Measurements from ENCODE around the gene GFOD1.
A peak's percentile ranks its signal among the peaks of the same experiment; 100 is the strongest.

GFOD1 gene, protein sequence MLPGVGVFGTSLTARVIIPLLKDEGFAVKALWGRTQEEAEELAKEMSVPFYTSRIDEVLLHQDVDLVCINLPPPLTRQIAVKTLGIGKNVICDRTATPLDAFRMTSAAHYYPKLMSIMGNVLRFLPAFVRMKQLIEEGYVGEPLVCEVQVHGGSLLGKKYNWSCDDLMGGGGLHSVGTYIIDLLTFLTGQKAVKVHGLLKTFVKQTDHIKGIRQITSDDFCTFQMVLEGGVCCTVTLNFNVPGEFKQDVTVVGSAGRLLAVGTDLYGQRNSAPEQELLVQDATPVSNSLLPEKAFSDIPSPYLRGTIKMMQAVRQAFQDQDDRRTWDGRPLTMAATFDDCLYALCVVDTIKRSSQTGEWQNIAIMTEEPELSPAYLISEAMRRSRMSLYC

DNA sequence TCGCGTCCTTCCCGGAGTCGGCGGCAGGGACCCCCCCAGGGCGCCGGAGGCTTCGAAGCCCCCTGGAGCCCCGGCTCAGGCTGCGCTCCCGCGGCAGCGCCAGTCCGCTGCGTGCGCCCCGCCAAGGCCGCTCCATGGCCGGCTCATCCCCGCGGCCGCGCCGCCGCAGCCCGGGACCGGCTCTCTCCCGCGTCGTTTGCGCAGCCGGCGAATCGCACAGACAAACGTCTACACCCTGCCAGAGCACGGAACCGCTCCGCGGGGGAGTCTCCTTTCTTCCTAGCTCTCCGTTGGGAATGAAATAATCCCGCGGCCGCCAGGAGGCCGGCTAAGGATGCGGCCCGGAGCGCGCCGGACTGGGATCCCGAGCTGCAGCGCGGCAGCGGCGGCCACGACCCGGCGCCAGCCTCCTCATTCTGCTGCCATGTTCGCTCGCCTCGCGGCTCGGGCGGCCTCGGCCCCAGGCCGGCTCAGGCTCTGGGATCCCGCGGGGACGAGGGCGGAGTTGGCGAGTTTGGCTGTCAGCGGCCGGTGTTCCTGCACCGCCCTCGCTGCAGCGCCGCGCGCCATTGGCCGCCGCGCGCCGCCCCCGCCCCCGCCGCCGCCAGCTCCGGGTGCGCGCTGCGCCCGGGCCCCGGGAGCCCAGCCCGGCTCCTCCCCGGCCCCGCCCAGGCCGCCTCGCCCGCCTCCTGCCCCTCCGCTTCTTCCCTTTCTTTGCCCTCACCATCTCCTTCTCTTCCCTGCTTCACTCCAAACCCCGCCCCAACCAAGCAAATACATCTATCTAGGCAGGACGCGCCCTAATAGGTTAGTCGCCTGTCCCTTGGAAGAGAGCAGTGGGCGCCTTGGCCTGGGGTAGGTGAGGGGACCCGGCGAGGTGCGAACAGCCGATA lies at the start of gene GFOD1:
Gene GFOD1, minus strand, starts transcription at position 479 of the 893 bp plus-strand sequence. CDS start 710 bp downstream, outside the sequence.
- DNase-seq: peak; percentile 89

DNA sequence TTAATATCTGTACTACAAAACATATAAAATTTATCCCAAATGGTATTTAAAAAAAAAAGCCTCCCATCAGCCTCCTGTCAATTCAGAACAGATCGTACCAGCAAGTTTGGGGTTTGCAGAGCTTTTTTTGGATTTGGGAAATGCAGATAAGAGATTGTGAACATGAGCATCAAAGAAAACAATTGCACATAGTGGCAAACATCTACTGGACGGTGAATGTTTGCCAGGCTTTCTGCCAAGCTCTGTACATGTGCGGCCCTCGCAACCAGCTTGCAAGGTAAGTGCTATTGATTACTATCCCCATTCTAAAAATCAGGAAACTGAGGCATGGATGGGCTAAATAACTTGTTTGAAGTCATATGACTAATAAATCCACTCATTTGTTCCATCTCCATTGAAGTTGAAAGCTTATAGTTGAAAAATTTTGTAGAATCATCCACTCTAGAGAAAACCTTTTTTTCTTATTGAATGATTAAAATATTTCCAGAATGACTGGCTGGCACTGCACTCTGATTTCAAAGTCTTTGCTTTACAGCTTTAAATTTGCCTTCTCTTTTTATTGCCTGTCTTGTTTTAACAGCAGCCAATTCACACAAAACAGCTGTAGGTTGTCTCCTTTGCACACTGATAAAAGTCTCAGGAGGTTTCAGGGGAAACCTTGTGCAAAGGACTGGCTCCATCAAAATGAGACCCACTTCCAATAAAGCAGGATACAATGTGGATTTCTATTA lies 49.6 kb upstream of the GFOD1 start:
- DNase-seq: no peak

DNA sequence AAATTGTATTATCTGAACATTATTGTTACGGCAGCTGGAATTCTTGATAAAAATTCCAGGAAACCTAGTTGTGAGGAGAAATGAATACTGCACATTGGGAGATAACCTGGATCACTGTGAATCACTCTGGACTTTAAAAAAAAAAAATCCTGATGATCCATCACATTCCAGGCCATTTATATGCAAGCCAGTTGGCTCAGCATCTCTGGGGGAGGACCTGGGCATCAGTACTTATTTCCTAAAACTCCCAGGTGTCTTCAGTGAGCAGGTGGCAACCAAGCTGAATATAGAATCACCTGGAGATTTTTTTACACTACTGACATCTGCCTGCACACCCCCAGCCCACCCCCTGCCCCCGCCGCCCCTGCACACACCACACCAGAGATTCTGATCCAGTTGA lies 47.9 kb upstream of the GFOD1 start:
- no peak for DNase-seq

DNA sequence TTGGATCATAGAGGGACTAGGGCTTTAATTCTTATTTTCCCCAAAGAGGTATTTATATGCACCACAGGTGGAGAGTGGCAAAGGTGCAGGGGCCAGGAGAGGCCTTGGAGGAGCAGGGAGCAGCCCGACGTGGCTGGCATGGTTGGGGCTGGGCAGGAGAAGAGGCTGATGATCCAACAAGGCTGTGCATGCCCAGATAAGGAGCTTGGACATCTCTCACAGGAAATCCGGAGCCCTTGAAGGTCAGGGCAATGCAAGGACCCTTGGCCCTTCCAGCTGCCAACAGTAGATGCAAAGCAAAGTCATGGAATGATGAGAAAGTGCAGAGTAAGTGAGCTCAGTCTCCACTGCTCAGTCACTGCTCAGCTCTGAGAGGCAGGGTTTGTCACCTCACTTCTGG lies 47.1 kb upstream of the GFOD1 start:
- DNase-seq: no peak

DNA sequence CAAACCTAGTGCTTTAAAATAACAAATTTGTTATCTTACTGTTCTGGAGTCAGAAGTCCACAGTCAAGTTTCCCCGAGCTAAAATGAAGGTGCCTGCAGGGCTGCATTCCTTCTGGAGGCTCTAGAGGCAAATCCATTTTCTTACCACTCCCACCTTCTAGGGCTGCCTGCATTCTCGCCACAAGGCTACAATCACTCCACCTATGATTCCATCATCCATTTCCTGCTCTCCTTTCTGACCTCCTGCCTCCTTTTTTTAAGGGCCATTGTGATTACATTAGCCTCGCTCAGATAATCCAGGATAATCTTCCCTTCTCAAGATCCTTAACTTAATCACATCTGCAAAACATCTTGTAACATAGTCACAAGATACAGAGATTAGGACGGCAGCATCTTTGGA lies 44.6 kb upstream of the GFOD1 start:
- no peak for DNase-seq

DNA sequence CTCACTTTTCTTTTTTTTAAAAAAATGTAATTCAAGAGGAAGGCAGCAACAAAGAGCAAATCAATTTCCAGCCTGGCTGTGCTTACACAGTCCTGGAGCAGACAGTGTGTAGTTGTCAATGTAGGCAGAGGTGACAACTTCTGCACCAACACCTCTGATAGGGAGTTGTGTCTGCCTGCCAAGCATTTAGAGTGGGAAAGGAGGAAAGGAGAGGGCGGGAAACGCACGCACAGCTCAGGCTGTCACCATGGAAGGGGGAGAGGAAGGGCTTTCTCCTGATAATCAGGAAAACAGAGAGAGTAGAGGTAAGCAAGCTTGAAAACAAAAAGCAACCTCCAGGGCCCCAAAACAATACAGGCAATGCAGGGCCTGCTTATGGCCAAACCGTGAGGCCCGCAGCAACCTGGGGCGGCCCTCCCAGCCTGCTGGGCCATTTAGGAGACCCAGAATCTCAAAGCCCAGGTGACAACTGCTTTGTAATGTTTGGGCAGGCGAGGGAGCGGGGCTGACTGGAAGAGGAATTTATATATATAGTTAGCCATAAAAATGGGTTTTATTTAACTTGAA lies 41.5 kb upstream of the GFOD1 start:
- no peak for DNase-seq

DNA sequence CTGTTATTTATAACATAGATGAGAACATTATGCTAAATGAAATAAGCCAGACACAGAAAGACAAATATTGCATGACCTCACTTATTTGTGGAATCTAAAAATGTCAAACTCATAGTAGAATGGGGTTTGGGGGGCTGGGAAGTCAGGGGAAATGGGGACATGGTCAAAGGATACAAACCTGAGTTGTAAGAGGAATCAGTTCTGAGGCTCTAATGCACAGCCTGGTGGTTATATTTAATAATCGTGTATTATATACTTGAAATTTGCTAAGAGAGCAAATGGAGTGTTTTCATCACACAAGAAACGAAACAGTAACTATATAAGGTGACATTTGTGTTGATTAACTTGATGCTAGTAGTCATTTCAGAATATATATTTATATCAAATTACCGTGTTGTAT lies 40.8 kb upstream of the GFOD1 start:
- no peak for DNase-seq

DNA sequence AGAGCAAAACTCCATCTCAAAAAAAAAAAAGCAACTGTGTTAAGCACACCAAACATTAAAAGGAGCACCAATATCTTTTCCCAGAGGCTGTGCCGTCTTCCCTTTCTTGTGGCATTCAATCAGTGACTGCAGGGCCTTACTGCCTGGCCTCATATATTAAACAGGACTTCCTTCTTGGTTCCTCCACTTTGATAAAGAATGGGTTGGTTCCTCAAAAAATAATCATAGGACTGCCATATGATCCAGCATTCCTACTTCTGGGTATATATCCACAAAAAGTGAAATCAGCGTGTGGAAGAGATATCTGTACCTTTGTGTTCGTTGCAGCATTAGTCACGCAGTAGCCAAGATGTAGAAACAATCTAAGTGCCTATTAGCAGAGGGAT lies 40.3 kb upstream of the GFOD1 start:
- DNase-seq: no peak

DNA sequence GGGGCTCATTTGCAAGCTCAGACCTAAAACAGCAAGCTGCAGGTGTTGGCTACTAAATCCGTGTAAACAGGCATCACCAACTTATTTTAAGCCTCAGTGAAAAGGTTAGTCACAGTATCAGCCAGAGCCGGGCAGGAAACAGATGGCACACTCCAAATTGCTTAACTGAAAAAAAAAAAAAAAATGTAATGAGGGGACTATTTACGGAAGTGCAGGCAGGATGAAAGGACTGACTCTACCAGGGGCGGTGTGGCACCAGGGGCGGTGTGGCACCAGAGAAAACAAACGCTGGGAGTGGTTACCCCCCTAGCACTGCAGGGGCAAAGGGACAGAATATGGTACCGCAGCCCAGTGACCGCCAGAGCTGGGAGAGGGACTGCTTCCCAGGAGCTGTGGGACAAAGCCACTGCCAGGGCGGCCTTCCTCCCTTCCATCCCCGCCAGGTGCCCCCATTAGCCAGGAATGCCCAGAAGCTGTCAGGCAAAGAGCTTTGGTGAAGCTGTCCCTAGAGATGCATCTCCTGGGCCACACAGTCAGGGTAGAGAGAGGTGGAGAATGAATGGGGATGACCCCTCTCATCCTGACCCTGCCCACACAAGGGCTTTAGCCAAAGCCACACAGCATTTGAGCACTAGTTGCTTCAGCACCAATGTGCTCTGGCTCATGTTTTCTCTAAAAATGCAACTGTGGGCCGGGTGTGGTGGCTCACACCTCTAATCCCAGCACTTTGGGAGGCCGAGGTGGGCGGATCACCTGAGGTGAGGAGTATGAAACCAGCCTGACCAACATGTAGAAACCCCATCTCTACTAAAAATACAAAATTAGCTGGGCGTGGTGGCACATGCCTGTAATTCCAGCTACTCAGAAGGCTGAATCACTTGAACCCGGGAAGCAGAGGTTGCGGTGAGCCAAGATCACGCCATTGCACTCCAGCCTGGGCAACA lies 39.6 kb upstream of the GFOD1 start:
- no peak for DNase-seq

DNA sequence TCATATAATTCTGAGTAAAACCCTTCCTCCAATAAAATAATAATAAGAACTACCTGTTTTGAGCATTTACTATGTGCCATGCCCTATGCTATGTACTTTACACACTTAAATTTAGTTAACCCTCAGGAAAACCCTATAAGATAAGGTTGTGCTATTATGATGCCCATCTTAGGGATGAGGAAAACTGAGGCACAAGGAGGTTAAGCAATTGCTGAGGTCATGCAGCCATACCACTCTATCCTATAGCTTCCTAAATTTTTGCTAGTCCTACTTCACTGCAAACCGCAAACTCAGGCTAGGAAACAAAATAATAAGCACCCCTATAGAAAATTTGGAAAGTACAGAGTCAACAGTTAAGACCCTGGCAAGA lies 38.9 kb upstream of the GFOD1 start:
- DNase-seq: no peak

DNA sequence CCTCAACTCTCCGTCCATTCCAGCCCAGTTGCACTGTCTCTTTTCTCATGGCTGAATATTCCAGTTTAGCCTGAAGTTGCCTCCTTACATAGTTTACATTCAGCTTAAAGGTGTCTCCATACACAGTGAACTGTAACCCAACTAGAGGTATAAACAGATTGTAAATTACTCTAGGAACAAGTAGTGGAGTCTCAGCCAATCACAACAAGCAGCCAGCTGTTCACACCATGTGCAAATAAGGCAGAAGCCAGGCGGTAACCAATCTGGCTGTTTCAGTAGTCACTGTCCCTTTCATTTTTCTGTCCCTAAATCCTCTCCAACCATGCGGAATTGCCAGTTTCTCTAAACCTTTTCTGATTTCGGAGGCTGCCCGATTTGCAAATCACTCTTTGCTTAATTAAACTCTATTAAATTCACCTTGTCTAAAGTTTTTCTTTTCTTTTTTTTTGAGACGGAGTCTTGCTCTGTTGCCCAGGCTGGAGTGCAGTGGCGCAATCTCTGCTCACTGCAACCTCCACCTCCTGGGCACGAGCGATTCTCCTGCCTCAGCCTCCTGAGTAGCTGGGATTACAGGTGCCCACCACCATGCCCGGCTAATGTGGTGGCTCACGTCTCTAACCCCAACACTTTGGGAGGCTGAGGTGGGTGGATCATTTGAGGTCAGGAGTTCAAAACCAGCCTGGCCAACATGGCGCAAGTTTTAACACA lies 37.6 kb upstream of the GFOD1 start:
- DNase-seq: no peak

DNA sequence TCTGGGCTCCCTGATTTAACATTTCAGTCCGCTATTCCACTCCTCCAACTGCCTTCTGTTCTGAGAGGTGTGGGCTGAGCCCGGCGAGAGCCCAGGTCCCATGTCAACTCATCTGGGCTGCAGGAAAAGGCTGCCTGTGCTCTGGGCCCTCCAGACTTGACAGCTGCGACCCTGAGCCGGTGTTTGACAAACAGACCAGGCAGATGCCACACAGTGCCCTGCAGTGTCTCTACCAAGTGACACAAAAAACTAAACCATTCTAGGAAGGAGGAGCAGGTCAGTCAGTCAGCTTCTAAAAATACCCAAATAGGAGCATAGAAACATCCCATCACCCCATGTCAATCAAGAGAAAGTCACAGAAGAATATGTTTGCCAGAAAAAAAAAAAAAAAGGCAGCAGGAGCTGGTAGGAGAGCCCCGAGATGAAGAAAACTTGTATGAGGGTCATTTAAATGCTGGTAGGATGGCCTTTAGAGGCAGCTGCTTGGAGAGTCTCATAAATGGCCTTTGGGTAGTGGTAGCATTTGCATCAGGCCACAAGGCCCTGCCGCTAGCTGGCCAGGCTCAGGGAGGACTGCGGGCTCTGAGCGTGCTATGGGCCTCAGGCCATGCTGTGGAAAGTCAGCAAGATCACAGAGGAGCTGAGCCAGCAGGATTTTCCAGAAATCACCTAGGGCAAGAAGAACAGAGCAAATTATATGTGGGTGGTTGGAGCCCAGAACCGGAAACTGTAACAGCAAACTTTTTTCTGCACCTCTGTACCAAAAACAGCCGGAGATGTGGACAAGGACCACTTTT lies 36.6 kb upstream of the GFOD1 start:
- no peak for DNase-seq

DNA sequence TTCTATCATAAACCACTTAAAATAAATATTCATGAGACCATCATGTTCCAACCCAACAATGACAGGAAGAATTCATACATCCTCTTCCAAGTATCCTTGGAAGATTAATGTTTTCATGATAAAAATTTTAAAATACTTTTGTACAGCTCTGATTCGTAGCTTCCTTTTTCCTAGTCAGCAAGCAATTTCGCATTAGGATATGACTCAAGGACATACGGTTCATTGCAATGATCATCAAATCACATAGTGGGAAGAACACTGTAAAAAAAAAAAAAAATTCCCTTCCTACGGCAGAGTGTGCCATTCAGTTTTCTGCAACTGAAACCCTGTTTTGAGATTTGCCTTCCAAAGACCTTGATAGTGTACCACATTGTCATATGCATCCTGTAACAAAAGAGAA lies 35.3 kb upstream of the GFOD1 start:
- no peak for DNase-seq

DNA sequence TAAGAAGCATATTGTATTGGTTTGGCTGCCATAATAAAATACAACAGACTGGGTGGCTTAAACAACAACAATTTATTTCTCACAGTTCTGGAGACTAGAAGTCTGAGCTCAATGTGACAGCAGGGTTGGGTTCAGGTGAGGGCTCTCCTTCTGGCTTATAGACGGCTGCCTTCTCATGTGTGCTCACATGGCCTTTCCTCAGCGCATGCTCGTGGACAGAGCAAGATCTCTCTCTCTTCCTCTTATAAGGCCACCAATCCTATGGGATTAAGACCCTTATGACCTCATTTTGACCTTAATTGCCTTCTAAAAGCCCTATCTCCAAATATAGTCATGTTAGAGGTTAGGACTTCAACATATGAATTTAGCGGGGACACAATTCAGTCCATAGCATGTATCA lies 32.4 kb upstream of the GFOD1 start:
- no peak for DNase-seq

DNA sequence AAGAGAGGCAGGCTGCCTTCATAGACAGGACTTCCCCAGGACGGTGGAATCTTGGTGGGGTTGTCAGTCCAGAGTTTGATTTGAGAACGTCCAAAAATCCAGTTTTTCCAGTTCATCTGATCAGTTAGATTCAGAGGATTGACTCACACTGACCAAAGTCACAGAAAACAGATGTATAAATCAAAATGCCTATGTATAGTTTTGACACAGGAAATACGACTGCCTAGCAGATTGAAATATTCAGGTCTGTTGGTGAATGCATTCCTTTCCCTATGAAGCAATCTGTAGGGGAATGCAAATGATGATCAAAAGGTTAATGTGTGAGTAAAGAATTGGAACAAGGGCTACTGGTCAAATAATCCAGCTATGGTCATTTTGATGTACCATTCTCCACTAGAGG lies 29.7 kb upstream of the GFOD1 start:
- no peak for DNase-seq

DNA sequence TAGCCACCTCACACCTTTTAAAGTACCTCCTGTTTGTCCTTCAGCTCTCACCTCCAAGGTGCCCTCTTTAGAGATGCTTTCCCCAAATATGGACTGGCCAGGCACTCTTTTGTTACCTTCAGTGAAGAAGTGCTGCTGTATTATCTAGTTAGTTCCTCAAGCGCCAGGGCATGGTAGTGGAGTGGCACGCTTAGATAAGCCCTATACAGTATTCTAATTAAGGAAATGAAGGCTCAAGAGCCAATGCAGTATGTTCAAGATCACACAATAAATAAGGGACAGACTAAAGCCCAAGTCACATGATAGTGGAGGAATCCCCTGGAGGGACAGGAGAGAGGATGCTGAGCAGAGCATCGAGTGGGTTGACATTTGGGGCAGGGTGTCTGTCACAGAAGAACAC lies 28.5 kb upstream of the GFOD1 start:
- DNase-seq: no peak

DNA sequence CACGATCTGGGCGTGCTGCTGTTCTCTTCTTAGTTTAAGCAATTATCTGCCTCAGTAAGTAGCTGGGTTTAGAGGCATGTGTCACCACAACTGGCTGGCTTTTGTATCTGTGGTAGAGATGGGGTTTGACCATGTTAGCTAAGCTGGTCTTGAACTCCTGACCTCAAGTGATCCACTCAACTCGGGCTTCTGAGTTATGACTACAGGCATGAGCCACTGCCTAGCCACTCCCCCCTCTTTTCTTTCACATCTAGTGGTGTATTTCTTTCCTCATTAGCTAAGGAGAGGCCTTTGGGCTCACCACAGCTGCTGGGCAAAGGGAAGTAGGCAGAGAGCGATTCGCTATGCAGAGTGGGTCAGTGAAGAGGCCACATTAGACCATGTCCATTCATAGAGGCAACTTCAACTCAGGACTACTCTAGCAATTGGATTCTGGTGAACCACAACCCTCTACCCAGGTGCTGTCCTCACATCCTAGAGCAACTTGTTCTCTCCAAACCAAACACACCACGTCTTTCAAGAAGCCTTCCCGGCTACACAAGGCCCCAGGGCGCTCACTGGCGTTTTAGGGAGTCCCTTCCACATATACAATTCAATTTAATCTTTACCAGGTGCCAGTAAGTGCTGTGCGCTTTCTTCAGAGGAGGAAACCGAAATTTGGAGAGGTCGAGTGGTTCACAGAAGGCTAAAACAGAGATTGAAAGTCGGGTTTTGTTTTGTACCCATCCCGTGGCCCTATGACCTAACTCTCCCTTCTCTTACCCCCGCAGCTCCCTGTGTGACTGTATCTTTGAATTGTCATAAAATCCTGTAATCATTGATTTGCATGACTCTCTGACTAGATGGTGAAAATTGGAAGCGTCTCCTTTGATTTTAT lies 26.5 kb upstream of the GFOD1 start:
- DNase-seq: no peak

DNA sequence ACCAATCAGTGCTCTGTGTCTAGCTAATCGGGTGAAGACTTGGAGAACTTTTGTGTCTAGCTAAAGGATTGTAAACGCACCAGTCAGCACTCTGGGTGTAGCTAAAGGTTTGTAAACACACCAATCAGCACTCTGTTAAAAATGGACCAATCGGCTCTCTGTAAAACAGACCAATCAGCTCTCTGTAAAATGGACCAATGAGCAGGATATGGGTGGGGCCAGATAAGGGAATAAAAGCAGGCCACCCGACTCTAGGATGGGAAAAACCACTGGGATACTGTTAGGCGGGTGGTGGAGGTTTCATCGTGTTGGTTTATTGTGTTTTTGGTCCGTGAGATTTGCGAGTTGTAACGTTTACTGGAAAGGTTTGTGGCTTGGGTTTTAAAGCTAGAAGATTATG lies 25.5 kb upstream of the GFOD1 start:
- DNase-seq: no peak

DNA sequence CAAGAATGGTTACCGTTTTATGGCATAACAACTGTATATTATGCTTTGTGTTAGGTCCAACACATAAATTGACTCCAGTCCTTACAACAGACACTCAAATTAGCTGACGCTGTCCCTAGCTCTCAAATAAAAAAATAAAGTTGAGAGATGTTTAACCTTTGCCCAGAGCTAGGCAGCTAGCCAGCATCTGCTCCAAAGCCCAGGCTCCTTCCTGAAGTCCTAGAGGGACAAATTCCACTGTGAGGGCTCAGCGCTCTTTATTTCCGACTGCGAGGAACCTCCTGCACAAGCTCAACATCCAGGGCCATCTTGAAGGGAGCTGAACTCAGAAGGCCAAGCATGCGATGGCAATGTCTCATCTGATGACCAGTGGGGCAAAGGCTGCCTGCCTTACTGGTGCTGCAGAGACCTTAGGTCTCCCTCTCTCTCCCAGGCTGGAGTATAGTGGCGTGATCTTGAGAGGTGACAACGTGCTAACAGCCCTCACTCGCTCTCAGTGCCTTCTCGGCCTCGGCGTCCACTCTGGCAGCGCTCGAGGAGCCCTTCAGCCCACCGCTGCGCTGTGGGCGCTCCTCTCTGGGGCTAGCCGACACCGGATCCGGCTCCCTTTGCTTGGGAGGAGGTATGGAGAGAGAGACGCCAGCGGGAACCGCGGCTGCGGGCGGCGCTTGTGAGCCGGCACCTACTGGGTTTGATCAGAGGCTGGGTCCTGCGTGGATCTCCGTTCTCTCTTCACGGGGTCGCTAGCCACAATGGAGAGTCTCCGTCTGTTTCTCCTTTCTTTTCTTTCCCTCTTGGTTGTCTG lies 24.7 kb upstream of the GFOD1 start:
- DNase-seq: no peak
